Vagina (tissue), 2 donors: ENCODE measurements around the gene SLC35G2. TPM values are rescaled to one million over a fixed set of nuclear protein-coding genes. Genes with fewer than 3 reads are reported as not detected.

Experiments used
- DNase-seq, 2 donors: peaks; one replicate each; pipeline ENCODE4 v3.0.0-alpha.2; 2017; ENCODE audit errors: extremely low spot score in 2 of 2
- H3K27ac ChIP-seq: fragments of 200-600 bp; sonication (generic); one replicate; pipeline ENCODE4 v1.5.1; 2019
- H3K27me3 ChIP-seq: fragments of 200-600 bp; sonication (generic); one replicate; pipeline ENCODE4 v1.5.1; 2019
- H3K36me3 ChIP-seq, 2 donors: fragments of 200-600 bp; sonication (generic); one replicate each; pipeline ENCODE4 v1.5.1; 2017 to 2019
- H3K4me1 ChIP-seq: fragments of 200-600 bp; sonication (generic); one replicate; pipeline ENCODE4 v1.5.1; 2019
- H3K4me3 ChIP-seq, 2 donors: fragments of 200-600 bp; sonication (generic); 1 replicate in 1 of 2; 2 replicates in 1 of 2; pipeline ENCODE4 v1.5.1; 2016 to 2019
- H3K9me3 ChIP-seq: fragments of 200-600 bp; sonication (generic); one replicate; pipeline ENCODE4 v1.5.1; 2019
- CTCF ChIP-seq, 3 experiments: fragments of 450-650 bp in 2 of 3; fragments of 200-600 bp in 1 of 3; sonication (generic) in 1 of 3; IDR thresholded peaks; one replicate each; pipeline ENCODE4 v1.5.1; 2017 to 2019; ENCODE audit warnings: antibody characterized with exemption in 3 of 3, mild to moderate bottlenecking in 2 of 3, moderate library complexity in 2 of 3
- POLR2A ChIP-seq, 2 donors: fragments of 450-650 bp; IDR thresholded peaks; one replicate each; pipeline ENCODE4 v1.6.1; 2017; ENCODE audit warnings: antibody characterized with exemption in 2 of 2, mild to moderate bottlenecking in 2 of 2, moderate library complexity in 2 of 2
- POLR2AphosphoS5 ChIP-seq, 2 donors: sonication (generic); formaldehyde crosslinking; IDR thresholded peaks; one replicate each; pipeline ENCODE4 v1.9.0; 2017; ENCODE audit warnings: antibody characterized with exemption in 2 of 2, mild to moderate bottlenecking in 2 of 2, low read depth in 1 of 2; ENCODE audit not compliant: insufficient read depth in 1 of 2
- intact Hi-C: fragments of 100-400 bp; cut with DNase I; formaldehyde crosslinking; loops from one replicate; pipeline ENCODE4 v1.15.1; 2023
- total RNA-seq: library from RNA; depleted of rRNA; stranded (reverse); fragments of >200 nt; gene quantifications from one replicate; pipeline ENCODE4 v1.2.3, GENCODE V29; 2016

SLC35G2 gene
- total RNA-seq, 1 donor from 2014 or later, result 9.3 TPM

DNA sequence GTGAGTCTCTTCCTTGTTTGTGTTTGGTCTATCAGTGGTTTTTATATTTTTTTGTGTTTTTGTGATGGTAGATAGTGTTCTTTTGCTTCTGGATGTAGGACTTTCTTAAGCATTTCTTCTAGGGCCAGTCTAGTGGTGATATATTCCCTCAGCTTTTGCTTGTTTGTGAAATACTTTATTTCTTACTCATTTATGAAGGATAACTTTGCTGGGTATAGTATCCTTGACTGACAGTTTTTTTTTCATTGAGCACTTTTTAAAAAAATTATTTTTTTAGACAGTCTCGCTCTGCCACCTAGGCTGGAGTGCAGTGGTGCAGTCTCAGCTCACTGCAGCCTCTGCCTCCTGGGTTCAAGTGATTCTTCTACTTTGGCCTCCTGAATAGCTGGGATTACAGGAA, 85.0 kb downstream of the SLC35G2 start:
- peaks cover 18% of the 10 kb centered on the region for H3K4me1 ChIP-seq
- no peak overlapping the region for H3K27ac ChIP-seq
- no peak for DNase-seq
- H3K27me3 ChIP-seq, result no peaks in the 10 kb centered on the region
- no peaks in the 10 kb centered on the region for H3K36me3 ChIP-seq
- H3K4me3 ChIP-seq, result no peak overlapping the region
- TF ChIP-seq POLR2A (IDR thresholded peaks at IDR 0.05) (no peak), CTCF (IDR thresholded peaks at IDR 0.05) (no peak), POLR2AphosphoS5 (IDR thresholded peaks at IDR 0.05; ENCODE audit: insufficient read depth in 1 of 2, low read depth in 1 of 2) (no peak)
- intact Hi-C loops, result no loop called here
- H3K9me3 ChIP-seq, result peaks cover 12% of the 10 kb centered on the region

- no peak overlapping the region for H3K4me3 ChIP-seq
- no peak for DNase-seq
- intact Hi-C loops, result no loop called here
- no peak overlapping the region for H3K27ac ChIP-seq
- peaks cover 18% of the 10 kb centered on the region for H3K4me1 ChIP-seq
- no peak for TF ChIP-seq POLR2A (IDR thresholded peaks at IDR 0.05)
- TF ChIP-seq CTCF (IDR thresholded peaks at IDR 0.05), result no peak
- no peak for TF ChIP-seq POLR2AphosphoS5 (IDR thresholded peaks at IDR 0.05; ENCODE audit: insufficient read depth in 1 of 2, low read depth in 1 of 2)
- no peaks in the 10 kb centered on the region for H3K27me3 ChIP-seq
- H3K36me3 ChIP-seq, result no peaks in the 10 kb centered on the region
- H3K9me3 ChIP-seq, result peaks cover 12% of the 10 kb centered on the region
These were observed 85.8 kb downstream of the SLC35G2 start for GRCh38 chr3:136904746-136905145.

Other genes starting within 250 kb of the SLC35G2 start
- 44.7 TPM for gene STAG1, start 66.7 kb upstream of the SLC35G2 start, total RNA-seq
- 45.7 TPM for gene NCK1, start 43.1 kb downstream of the SLC35G2 start, total RNA-seq
- 67.3 TPM for gene IL20RB, start 138.9 kb downstream of the SLC35G2 start, total RNA-seq